ENCODE measurements around the gene FAT3. TPM values are rescaled to one million over a fixed set of nuclear protein-coding genes. Genes with fewer than 3 reads are reported as not detected.

The FAT3 gene
- total and polyA plus RNA-seq, 2 of the 13 experiments (the other 11 are each of a cell fraction or from before 2014, with no cell fraction given), result not detected

GRCh38 chr11:92245700-92246271 lies 21.2 kb downstream of the FAT3 start (continued):
- no peak for TF ChIP-seq MAZ (IDR thresholded peaks at IDR 0.05; ENCODE audit: borderline replicate concordance, low read depth, low read length)
- TF ChIP-seq MAZ (CRISPR knock-in tag; IDR thresholded peaks at IDR 0.05; ENCODE audit: low read depth), result no peak
- TF ChIP-seq ZNF782 (CRISPR knock-in tag; IDR thresholded peaks at IDR 0.05; ENCODE audit: borderline replicate concordance), result no peak
- no peak for TF ChIP-seq ZNF761 (CRISPR knock-in tag; conservative IDR thresholded peaks at IDR 0.05)
- no peak for TF ChIP-seq TRIM22 (IDR thresholded peaks at IDR 0.05)
- no peak for TF ChIP-seq ZBTB21 (CRISPR knock-in tag; IDR thresholded peaks at IDR 0.05)

DNA sequence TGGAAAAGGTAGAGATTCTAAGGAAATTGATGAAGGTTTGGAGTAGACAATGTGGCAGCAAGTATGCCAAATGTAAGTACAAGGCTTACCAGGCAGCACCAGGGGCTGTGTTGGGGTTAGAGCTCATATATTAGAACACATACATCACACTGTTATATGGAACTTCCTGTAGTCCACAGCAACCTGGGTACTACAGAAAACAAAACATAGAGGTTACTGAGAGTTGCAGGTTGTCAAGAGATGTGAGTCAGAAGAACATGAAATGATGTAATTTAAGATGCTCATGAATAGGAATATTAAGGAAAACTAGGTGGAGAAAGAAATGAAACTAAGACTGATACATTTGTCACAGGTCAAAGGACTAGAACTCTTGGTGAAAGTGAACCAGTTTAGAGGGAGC lies 22.0 kb downstream of the FAT3 start:
- no peak overlapping the region for H3K4me2 ChIP-seq (ENCODE audit: low read depth, low read length)
- H3K9me3 ChIP-seq (ENCODE audit: low read length), result no peaks in the 10 kb centered on the region
- H3K27me3 ChIP-seq (ENCODE audit: control insufficient read depth in 1 of 2, insufficient read depth in 2 of 2, low read length in 2 of 2), result no peaks in the 10 kb centered on the region
- H3K4me3 ChIP-seq (replicated peaks in 1 of 3; ENCODE audit: insufficient read depth in 1 of 3, low read depth in 2 of 3, low read length in 3 of 3), result no peak overlapping the region
- no peaks in the 10 kb centered on the region for H3K79me2 ChIP-seq (ENCODE audit: insufficient read depth, low read length)
- BruUV-seq (replicated peaks), result no TSS peak
- H3K36me3 ChIP-seq (replicated peaks in 1 of 2; ENCODE audit: control insufficient read depth in 1 of 2, insufficient read depth in 2 of 2, low read length in 2 of 2), result no peaks in the 10 kb centered on the region
- in situ Hi-C loops (cut with HindIII; ENCODE audit: extremely low pct_ligation_motif_present, low pct_unique_long_range_greater_than_20kb), result no loop called here
- ChIA-PET CTCF (ENCODE audit: low intra/inter-chr PET ratio, low total read pairs) (no interaction called here), POLR2A (no interaction called here)
- H2AFZ ChIP-seq (ENCODE audit: low read length), result no peak overlapping the region
- ATAC-seq (no peak), DNase-seq (ENCODE audit: low spot score) (no peak), FAIRE-seq (no peak)
- no peaks in the 10 kb centered on the region for H4K20me1 ChIP-seq (ENCODE audit: insufficient read depth, low read length)
- H3K27ac ChIP-seq (ENCODE audit: extremely low read length, insufficient read depth, low read length), result no peak overlapping the region
- H3K4me1 ChIP-seq (ENCODE audit: insufficient read depth, low read length), result no peaks in the 10 kb centered on the region
- intact Hi-C loops (cut with micrococcal nuclease; ENCODE audit: unreplicated experiment), result no loop called here
- H3K9ac ChIP-seq (ENCODE audit: insufficient read depth, low read depth, low read length), result no peak overlapping the region
- TF ChIP-seq SPEN (CRISPR knock-in tag; IDR thresholded peaks at IDR 0.05; ENCODE audit: low read depth), result no peak
- TF ChIP-seq, protein P1, sequence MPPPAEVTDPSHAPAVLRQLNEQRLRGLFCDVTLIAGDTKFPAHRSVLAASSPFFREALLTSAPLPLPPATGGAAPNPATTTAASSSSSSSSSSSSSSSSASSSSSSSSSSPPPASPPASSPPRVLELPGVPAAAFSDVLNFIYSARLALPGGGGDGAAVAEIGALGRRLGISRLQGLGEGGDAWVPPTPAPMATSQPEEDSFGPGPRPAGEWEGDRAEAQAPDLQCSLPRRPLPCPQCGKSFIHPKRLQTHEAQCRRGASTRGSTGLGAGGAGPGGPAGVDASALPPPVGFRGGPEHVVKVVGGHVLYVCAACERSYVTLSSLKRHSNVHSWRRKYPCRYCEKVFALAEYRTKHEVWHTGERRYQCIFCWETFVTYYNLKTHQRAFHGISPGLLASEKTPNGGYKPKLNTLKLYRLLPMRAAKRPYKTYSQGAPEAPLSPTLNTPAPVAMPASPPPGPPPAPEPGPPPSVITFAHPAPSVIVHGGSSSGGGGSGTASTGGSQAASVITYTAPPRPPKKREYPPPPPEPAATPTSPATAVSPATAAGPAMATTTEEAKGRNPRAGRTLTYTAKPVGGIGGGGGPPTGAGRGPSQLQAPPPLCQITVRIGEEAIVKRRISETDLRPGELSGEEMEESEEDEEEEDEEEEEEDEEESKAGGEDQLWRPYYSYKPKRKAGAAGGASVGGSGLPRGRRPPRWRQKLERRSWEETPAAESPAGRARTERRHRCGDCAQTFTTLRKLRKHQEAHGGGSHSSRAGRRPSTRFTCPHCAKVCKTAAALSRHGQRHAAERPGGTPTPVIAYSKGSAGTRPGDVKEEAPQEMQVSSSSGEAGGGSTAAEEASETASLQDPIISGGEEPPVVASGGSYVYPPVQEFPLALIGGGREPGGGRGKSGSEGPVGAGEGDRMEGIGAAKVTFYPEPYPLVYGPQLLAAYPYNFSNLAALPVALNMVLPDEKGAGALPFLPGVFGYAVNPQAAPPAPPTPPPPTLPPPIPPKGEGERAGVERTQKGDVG (CRISPR knock-in tag; IDR thresholded peaks at IDR 0.05; ENCODE audit: borderline replicate concordance), result no peak
- no peak for TF ChIP-seq GFI1 (CRISPR knock-in tag; IDR thresholded peaks at IDR 0.05; ENCODE audit: borderline replicate concordance)
- TF ChIP-seq, protein P2, sequence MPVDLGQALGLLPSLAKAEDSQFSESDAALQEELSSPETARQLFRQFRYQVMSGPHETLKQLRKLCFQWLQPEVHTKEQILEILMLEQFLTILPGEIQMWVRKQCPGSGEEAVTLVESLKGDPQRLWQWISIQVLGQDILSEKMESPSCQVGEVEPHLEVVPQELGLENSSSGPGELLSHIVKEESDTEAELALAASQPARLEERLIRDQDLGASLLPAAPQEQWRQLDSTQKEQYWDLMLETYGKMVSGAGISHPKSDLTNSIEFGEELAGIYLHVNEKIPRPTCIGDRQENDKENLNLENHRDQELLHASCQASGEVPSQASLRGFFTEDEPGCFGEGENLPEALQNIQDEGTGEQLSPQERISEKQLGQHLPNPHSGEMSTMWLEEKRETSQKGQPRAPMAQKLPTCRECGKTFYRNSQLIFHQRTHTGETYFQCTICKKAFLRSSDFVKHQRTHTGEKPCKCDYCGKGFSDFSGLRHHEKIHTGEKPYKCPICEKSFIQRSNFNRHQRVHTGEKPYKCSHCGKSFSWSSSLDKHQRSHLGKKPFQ (CRISPR knock-in tag; IDR thresholded peaks at IDR 0.05; ENCODE audit: insufficient replicate concordance), result no peak
- no peak for TF ChIP-seq SRSF1 (optimal IDR thresholded peaks at IDR 0.05; ENCODE audit: low read depth, low read length)
- TF ChIP-seq GTF3A (CRISPR knock-in tag; conservative IDR thresholded peaks at IDR 0.05), result no peak
- TF ChIP-seq ASH2L (IDR thresholded peaks at IDR 0.05; ENCODE audit: insufficient read length, low read depth, low read length), result no peak
- no peak for TF ChIP-seq FOXA1 (IDR thresholded peaks at IDR 0.05)
- no peak for TF ChIP-seq FOXA1 (CRISPR knock-in tag; IDR thresholded peaks at IDR 0.05)
- no peak for TF ChIP-seq SP2 (CRISPR knock-in tag; IDR thresholded peaks at IDR 0.05)
- no peak for TF ChIP-seq ARID2 (CRISPR knock-in tag; IDR thresholded peaks at IDR 0.05; ENCODE audit: borderline replicate concordance)
- no peak for TF ChIP-seq RCOR2 (CRISPR knock-in tag; IDR thresholded peaks at IDR 0.05)
